DMS79 (cell line): ENCODE measurements around the gene CRP.
"Not testable (repeated sequence)": the region's sequence is repeated elsewhere in the genome, so short reads cannot be mapped to it uniquely, and the experiment has no call there.

ENCODE experiments used
- DNase-seq: peaks from one replicate; lab custom pipeline; 2025; lab: John Stamatoyannopoulos, UW

The CRP gene

GRCh38 chr1:159714529-159714928 lies at the start of gene CRP:
Gene CRP (minus strand): TSS chr1:159714589. CDS start chr1:159714485, 104 bp downstream.
- DNase-seq, result no peak

GRCh38 chr1:159763686-159764085 lies 49.3 kb upstream of the CRP start:
- no peak for DNase-seq

- no peak for DNase-seq
Observed at GRCh38 chr1:159756397-159756796, 42.0 kb upstream of the CRP start.

GRCh38 chr1:159755451-159756007 lies 41.1 kb upstream of the CRP start:
- no peak for DNase-seq

GRCh38 chr1:159753386-159753785 lies 39.0 kb upstream of the CRP start:
- DNase-seq, result no peak

GRCh38 chr1:159752135-159752580 lies 37.8 kb upstream of the CRP start:
- no peak for DNase-seq

GRCh38 chr1:159751031-159751430 lies 36.6 kb upstream of the CRP start:
- no peak for DNase-seq

- no peak for DNase-seq
Observed at GRCh38 chr1:159750621-159751020, 36.2 kb upstream of the CRP start.

GRCh38 chr1:159749630-159750029 lies 35.2 kb upstream of the CRP start:
- no peak for DNase-seq

- no peak for DNase-seq
Observed at GRCh38 chr1:159748370-159748769, 34.0 kb upstream of the CRP start.

GRCh38 chr1:159746666-159747065 lies 32.3 kb upstream of the CRP start:
- DNase-seq, result no peak

- DNase-seq, result no peak
Observed at GRCh38 chr1:159743651-159744410, 29.4 kb upstream of the CRP start.

GRCh38 chr1:159737238-159737916 lies 23.0 kb upstream of the CRP start:
- DNase-seq, result no peak

GRCh38 chr1:159723188-159723587 lies 8.8 kb upstream of the CRP start:
- DNase-seq, result not testable (repeated sequence)

- DNase-seq, result no peak
Observed at GRCh38 chr1:159719990-159720389, 5.6 kb upstream of the CRP start.

- DNase-seq, result no peak
Observed at GRCh38 chr1:159715855-159716254, 1.5 kb upstream of the CRP start.

GRCh38 chr1:159712080-159712479 lies 2.3 kb downstream of the CRP start:
- no peak for DNase-seq

GRCh38 chr1:159707472-159708260 lies 6.7 kb downstream of the CRP start:
- DNase-seq, result no peak

GRCh38 chr1:159705904-159706256 lies 8.5 kb downstream of the CRP start:
- no peak for DNase-seq

- no peak for DNase-seq
Observed at GRCh38 chr1:159705251-159705903, 9.0 kb downstream of the CRP start.

GRCh38 chr1:159704481-159704880 lies 9.9 kb downstream of the CRP start:
- DNase-seq, result no peak

GRCh38 chr1:159700312-159700711 lies 14.1 kb downstream of the CRP start:
- DNase-seq, result no peak
